HepG2 (cell line): ENCODE results near the gene GTF2H2C. TPM values are rescaled to one million over a fixed set of nuclear protein-coding genes. Genes with fewer than 3 reads are reported as not detected.

ENCODE experiments used
- ATAC-seq: fragments of 200-7000 bp; cut with Tn5 transposase; 3 replicates; pipeline ENCODE4 v1.9.1; 2020; ENCODE audit warnings: mild to moderate bottlenecking, moderate library complexity
- BruUV-seq: library from RNA; stranded (reverse); fragments of 400-500 nt; replicated peaks from 2 replicates; lab custom pipeline; 2021; lab: Mats Ljungman, UMichigan
- CTCF ChIA-PET: fragments of 300-600 bp; formaldehyde crosslinking; extraction: SDS; loops from one replicate; lab custom pipeline; 2021; ENCODE audit warnings: low total read pairs, inconsistent platforms, low intra/inter-chr PET ratio; lab: Yijun Ruan, JAX
- POLR2A ChIA-PET: fragments of 350-600 bp; sonication (Branson Sonifier 250); formaldehyde crosslinking; loops from one replicate; lab custom pipeline; 2020; ENCODE audit warnings: antibody characterized with exemption, inconsistent platforms; lab: Yijun Ruan, JAX
- DNase-seq: peaks from one replicate; pipeline ENCODE4 v3.0.0-alpha.2; 2015; ENCODE audit warnings: low spot score
- FAIRE-seq: peaks from 3 replicates; lab custom pipeline; 2011; peaks lifted over from hg19 to GRCh38; lab: Jason Lieb, UNC
- H2AFZ ChIP-seq: one replicate; pipeline ENCODE4 v1.6.1; 2011; ENCODE audit warnings: low read length, inconsistent platforms
- H3K27ac ChIP-seq: fragments of 300-600 bp; 3 replicates; pipeline ENCODE4 v1.8.0; 2011; ENCODE audit warnings: mixed run types, mild to moderate bottlenecking, mixed read lengths, low read length, inconsistent platforms; ENCODE audit not compliant: insufficient read depth; ENCODE audit errors: extremely low read length
- H3K27me3 ChIP-seq, 2 experiments: fragments of 200-600 bp in 1 of 2; 2 replicates in 1 of 2; 3 replicates in 1 of 2; pipeline versions ENCODE4 v1.6.0 to v1.8.0; 2011; ENCODE audit warnings: low read length in 2 of 2, mild to moderate bottlenecking in 2 of 2, moderate library complexity in 2 of 2, inconsistent platforms in 1 of 2; ENCODE audit not compliant: insufficient read depth in 2 of 2, control insufficient read depth in 1 of 2
- H3K36me3 ChIP-seq, 2 experiments: fragments of 200-600 bp in 1 of 2; replicated peaks in 1 of 2; 2 replicates in 1 of 2; 3 replicates in 1 of 2; pipeline versions ENCODE4 v1.5.1 to v1.8.0; 2011; ENCODE audit warnings: low read length in 2 of 2, inconsistent platforms in 1 of 2; ENCODE audit not compliant: insufficient read depth in 2 of 2, control insufficient read depth in 1 of 2
- H3K4me1 ChIP-seq: 2 replicates; pipeline ENCODE4 v1.5.1; 2012; ENCODE audit warnings: low read length, inconsistent platforms; ENCODE audit not compliant: insufficient read depth
- H3K4me2 ChIP-seq: 2 replicates; pipeline ENCODE4 v1.6.0; 2011; ENCODE audit warnings: low read depth, low read length, inconsistent platforms
- H3K4me3 ChIP-seq, 3 experiments: fragments of 200-600 bp in 1 of 3; sonication (generic), shearing (Covaris generic) in 1 of 3; replicated peaks in 1 of 3; 2 replicates each; pipeline ENCODE4 v1.5.1; 2011 to 2016; ENCODE audit warnings: low read length in 3 of 3, inconsistent platforms in 2 of 3, low read depth in 2 of 3, mild to moderate bottlenecking in 2 of 3, control low read depth in 1 of 3, mixed read lengths in 1 of 3; ENCODE audit not compliant: insufficient read depth in 1 of 3
- H3K79me2 ChIP-seq: one replicate; pipeline ENCODE4 v1.6.1; 2011; ENCODE audit warnings: low read length, inconsistent platforms; ENCODE audit not compliant: insufficient read depth
- H3K9ac ChIP-seq: 2 replicates; pipeline ENCODE4 v1.6.0; 2011; ENCODE audit warnings: mild to moderate bottlenecking, low read depth, low read length, inconsistent platforms; ENCODE audit not compliant: insufficient read depth
- H3K9me3 ChIP-seq: 2 replicates; pipeline ENCODE4 v1.5.1; 2012; ENCODE audit warnings: mild to moderate bottlenecking, low read length
- H4K20me1 ChIP-seq: 2 replicates; pipeline ENCODE4 v1.6.0; 2011; ENCODE audit warnings: inconsistent platforms, mild to moderate bottlenecking, low read length, moderate library complexity; ENCODE audit not compliant: insufficient read depth
- ARHGAP35 ChIP-seq: sonication (generic); formaldehyde crosslinking; IDR thresholded peaks from 2 replicates; pipeline ENCODE4 v1.9.0; 2022; ENCODE audit warnings: mild to moderate bottlenecking, inconsistent platforms, moderate library complexity, missing genetic modification reagents, borderline replicate concordance
- NFE2L2 ChIP-seq: fragments of 150-350 bp; IDR thresholded peaks from 2 replicates; pipeline ENCODE4 v1.6.1; 2014; ENCODE audit warnings: low read length
- NFYB ChIP-seq: sonication (generic); formaldehyde crosslinking; IDR thresholded peaks from 2 replicates; pipeline ENCODE4 v1.4.0; 2020; ENCODE audit warnings: missing genetic modification reagents
- PRPF4 ChIP-seq: fragments of 200-400 bp; formaldehyde crosslinking; IDR thresholded peaks from 2 replicates; pipeline ENCODE4 v1.6.1; 2016; ENCODE audit warnings: low read length, low read depth; ENCODE audit not compliant: poor library complexity, severe bottlenecking
- RBAK ChIP-seq: sonication (generic); formaldehyde crosslinking; IDR thresholded peaks from 2 replicates; pipeline ENCODE4 v1.5.1; 2020; ENCODE audit warnings: mild to moderate bottlenecking, missing genetic modification reagents
- SALL1 ChIP-seq: sonication (generic); formaldehyde crosslinking; IDR thresholded peaks from 2 replicates; pipeline ENCODE4 v1.8.0; 2022; ENCODE audit warnings: mild to moderate bottlenecking, missing genetic modification reagents
- STAT5B ChIP-seq: sonication (generic); formaldehyde crosslinking; IDR thresholded peaks from 2 replicates; pipeline ENCODE4 v1.4.0; 2020; ENCODE audit warnings: missing genetic modification reagents
- TFE3 ChIP-seq: IDR thresholded peaks from 2 replicates; pipeline ENCODE4 v1.6.1; 2016
- TOE1 ChIP-seq: sonication (generic); formaldehyde crosslinking; IDR thresholded peaks from 2 replicates; pipeline ENCODE4 v1.4.0; 2020; ENCODE audit warnings: mild to moderate bottlenecking, missing genetic modification reagents
- ZBTB2 ChIP-seq: sonication (generic); formaldehyde crosslinking; IDR thresholded peaks from 2 replicates; pipeline ENCODE4 v1.8.0; 2022; ENCODE audit warnings: low read depth, missing genetic modification reagents
- ZNF160 ChIP-seq: sonication (generic); formaldehyde crosslinking; IDR thresholded peaks from 2 replicates; pipeline ENCODE4 v1.8.0; 2022; ENCODE audit warnings: mild to moderate bottlenecking, inconsistent platforms, missing genetic modification reagents
- ZNF441 ChIP-seq: sonication (generic); formaldehyde crosslinking; IDR thresholded peaks from 2 replicates; pipeline ENCODE4 v1.7.0; 2021; ENCODE audit warnings: missing genetic modification reagents, borderline replicate concordance
- ZNF451 ChIP-seq: sonication (generic); formaldehyde crosslinking; IDR thresholded peaks from 2 replicates; pipeline ENCODE4 v1.5.0; 2020; ENCODE audit warnings: mild to moderate bottlenecking, missing genetic modification reagents
- WGBS: methylation state at CpG from one replicate; pipeline ENCODE4 v1.1.6; 2017; ENCODE audit warnings: low lambda C conversion rate; 5-methylcytosine and 5-hydroxymethylcytosine counted together
- in situ Hi-C: cut with HindIII; loops from 2 replicates; pipeline ENCODE4 v1.10.0; 2017; ENCODE audit warnings: low pct_unique_long_range_greater_than_20kb; ENCODE audit not compliant: extremely low pct_ligation_motif_present
- intact Hi-C: fragments of 100-400 bp; cut with micrococcal nuclease; formaldehyde crosslinking; loops from one replicate; pipeline ENCODE4 v1.10.0; 2022; ENCODE audit not compliant: unreplicated experiment
- polyA plus RNA-seq, 8 experiments: library from polyadenylated mRNA; depleted of rRNA in 3 of 8; stranded (reverse) in 7 of 8; unstranded in 1 of 8; fragments of >200 nt; fragmentation: Illumina TruSeq in 4 of 8; extraction: Trizol in 4 of 8; gene quantifications; 2 replicates each; pipeline versions ENCODE4 v1.2.1 to v1.2.3, GENCODE V29; 2011 to 2016; ENCODE audit warnings: low read depth in 4 of 8, missing spikeins in 1 of 8, mixed read lengths in 1 of 8; ENCODE audit not compliant: insufficient read depth in 1 of 8
- total RNA-seq, 5 experiments: library from RNA; depleted of rRNA; stranded (reverse); fragments of >200 nt; fragmentation: Illumina TruSeq; extraction: Trizol; gene quantifications; 2 replicates each; pipeline ENCODE4 v1.2.3, GENCODE V29; 2016; ENCODE audit warnings: low read depth in 1 of 5

The GTF2H2C gene
- total and polyA plus RNA-seq, 2 of the 13 experiments (the other 11 are each of a cell fraction or from before 2014, with no cell fraction given) = 29.7 to 62.9 TPM

- Histone ChIP-seq H3K27me3 (no peaks in the 10 kb centered on the region), H3K4me1 (no peaks in the 10 kb centered on the region), H3K9me3 (no peaks in the 10 kb centered on the region), H4K20me1 (no peaks in the 10 kb centered on the region), H3K79me2 (no peaks in the 10 kb centered on the region), H3K4me3 (no peak overlapping the region), H3K27ac (no peak overlapping the region), H3K9ac (no peak overlapping the region), H2AFZ (no peak overlapping the region), H3K4me2 (no peak overlapping the region), H3K36me3 (peaks cover 0 to 17% of the 10 kb centered on the region in 2 experiments; a peak in 2 of 5 replicates)
- TF ChIP-seq PRPF4 (no peak), RBAK (no peak), ZNF160 (no peak), ZBTB2 (CRISPR knock-in tag) (no peak), SALL1 (CRISPR knock-in tag) (no peak), TFE3 (no peak), NFE2L2 (no peak), ARHGAP35 (CRISPR knock-in tag) (no peak), ZNF451 (CRISPR knock-in tag) (no peak), STAT5B (no peak), ZNF441 (CRISPR knock-in tag) (no peak), TOE1 (CRISPR knock-in tag) (no peak), NFYB (CRISPR knock-in tag) (no peak)
- FAIRE-seq (no peak), ATAC-seq (no peak), DNase-seq (no peak)
- POLR2A ChIA-PET = no interaction called here
- BruUV-seq = no TSS peak
- CTCF ChIA-PET = no interaction called here
- in situ Hi-C loops (no loop called here), intact Hi-C loops (no loop called here)
- 94% methylated on average over 7 of the region's 7 CpGs for WGBS
These were observed 32.7 kb upstream of the GTF2H2C start for GRCh38 chr5:69527128-69527770.
